ENCODE data around the gene TTPAL. TPM values are rescaled to one million over a fixed set of nuclear protein-coding genes. Genes with fewer than 3 reads are reported as not detected.
A peak's percentile ranks its signal among the peaks of the same experiment; 100 is the strongest.

The TTPAL gene
- total RNA-seq, 8 experiments from 2014 or later, result 7.1 to 18.9 (median 11.9) TPM

GRCh38 chr20:44479643-44480042, 4.0 kb downstream of the TTPAL start:
- in situ Hi-C loops (cut with MboI; ENCODE audit: low pct_unique_long_range_greater_than_20kb in 2 of 9, low sequenced_read_pairs in 9 of 9, unreplicated experiment in 9 of 9), result loop anchor here in 2 of 9 experiments (25.0 kb wide), 1 partner anchor 133 kb away; no protein-coding TSS in a partner anchor
- Histone ChIP-seq H3K4me3 (no peak overlapping the region), H3K4me1 (replicated peaks in 1 of 2) (peaks cover 6 to 7% of the 10 kb centered on the region in 2 donors), H3K27ac (no peak overlapping the region)
- WGBS, 10 experiments, result 54 to 100% (median 89%) methylated on average over 1 to 5 of the region's 5 CpGs; no CpG with 5 or more reads in 4 of the 10 experiments
- no peak for ATAC-seq (replicated peaks in 6 of 8)

- ATAC-seq (replicated peaks in 6 of 8), result no peak
- in situ Hi-C loops (cut with MboI; ENCODE audit: low pct_unique_long_range_greater_than_20kb in 2 of 9, low sequenced_read_pairs in 9 of 9, unreplicated experiment in 9 of 9), result loop anchor here in 2 of 9 experiments (25.0 kb wide), 1 partner anchor 132 kb away; no protein-coding TSS in a partner anchor
- Histone ChIP-seq H3K4me3 (no peak overlapping the region), H3K4me1 (replicated peaks in 1 of 2) (peaks cover 6 to 7% of the 10 kb centered on the region in 2 donors), H3K27ac (no peak overlapping the region)
- WGBS, 10 experiments, result 86 to 100% (median 92%) methylated on average over 1 to 15 of the region's 18 CpGs; no CpG with 5 or more reads in 3 of the 10 experiments
Observed at GRCh38 chr20:44480097-44480496, 4.4 kb downstream of the TTPAL start.

GRCh38 chr20:44481719-44482416, 6.2 kb downstream of the TTPAL start:
- 70 to 100% (median 89%) methylated on average over 1 to 4 of the region's 6 CpGs; no CpG with 5 or more reads in 2 of the 10 experiments for WGBS, 10 experiments
- H3K27ac ChIP-seq, result no peak overlapping the region
- in situ Hi-C loops (cut with MboI; ENCODE audit: low pct_unique_long_range_greater_than_20kb in 2 of 9, low sequenced_read_pairs in 9 of 9, unreplicated experiment in 9 of 9), result loop anchor here in 2 of 9 experiments (25.0 kb wide), 1 partner anchor 130 kb away; no protein-coding TSS in a partner anchor

GRCh38 chr20:44483112-44483511, 7.4 kb downstream of the TTPAL start:
- Histone ChIP-seq H3K4me3 (no peak overlapping the region), H3K4me1 (replicated peaks in 1 of 2) (no peaks in the 10 kb centered on the region), H3K27ac (no peak overlapping the region)
- WGBS, 10 experiments, result 80 to 100% (median 98%) methylated on average over 1 to 3 of the region's 5 CpGs; no CpG with 5 or more reads in 4 of the 10 experiments
- no peak for ATAC-seq (replicated peaks in 6 of 8)
- in situ Hi-C loops (cut with MboI; ENCODE audit: low pct_unique_long_range_greater_than_20kb in 2 of 9, low sequenced_read_pairs in 9 of 9, unreplicated experiment in 9 of 9), result loop anchor here in 2 of 9 experiments (25.0 kb wide), 1 partner anchor 129 kb away; no protein-coding TSS in a partner anchor

More at GRCh38 chr20:44481719-44482416, 6.2 kb downstream of the TTPAL start:
- peaks cover under 1 to 2% of the 10 kb centered on the region in 2 donors for H3K4me1 ChIP-seq (replicated peaks in 1 of 2)
- no peak overlapping the region for H3K4me3 ChIP-seq
- ATAC-seq (replicated peaks in 6 of 8), result no peak

GRCh38 chr20:44485078-44485829, 9.6 kb downstream of the TTPAL start:
- no peak overlapping the region for H3K4me3 ChIP-seq
- no peak overlapping the region for H3K27ac ChIP-seq
- 82 to 100% (median 96%) methylated on average over 1 to 6 of the region's 7 CpGs; no CpG with 5 or more reads in 1 of the 10 experiments for WGBS, 10 experiments
- in situ Hi-C loops (cut with MboI; ENCODE audit: low pct_unique_long_range_greater_than_20kb in 2 of 9, low sequenced_read_pairs in 9 of 9, unreplicated experiment in 9 of 9), result loop anchor here in 2 of 9 experiments (25.0 kb wide), 1 partner anchor 127 kb away; no protein-coding TSS in a partner anchor
- no peaks in the 10 kb centered on the region for H3K4me1 ChIP-seq (replicated peaks in 1 of 2)
- no peak for ATAC-seq (replicated peaks in 6 of 8)

GRCh38 chr20:44485830-44486198, 10.1 kb downstream of the TTPAL start:
- 20 to 100% (median 57%) methylated on average over 1 to 2 of the region's 2 CpGs; no CpG with 5 or more reads in 1 of the 10 experiments for WGBS, 10 experiments
- Histone ChIP-seq H3K27ac (no peak overlapping the region), H3K4me3 (no peak overlapping the region), H3K4me1 (replicated peaks in 1 of 2) (no peaks in the 10 kb centered on the region)
- ATAC-seq (replicated peaks in 6 of 8), result no peak
- in situ Hi-C loops (cut with MboI; ENCODE audit: low pct_unique_long_range_greater_than_20kb in 2 of 9, low sequenced_read_pairs in 9 of 9, unreplicated experiment in 9 of 9), result loop anchor here in 2 of 9 experiments (25.0 kb wide), 1 partner anchor 126 kb away; no protein-coding TSS in a partner anchor

GRCh38 chr20:44488551-44488950, 12.9 kb downstream of the TTPAL start:
- in situ Hi-C loops (cut with MboI; ENCODE audit: low pct_unique_long_range_greater_than_20kb in 2 of 9, low sequenced_read_pairs in 9 of 9, unreplicated experiment in 9 of 9), result loop anchor here in 2 of 9 experiments (25.0 kb wide), 1 partner anchor 124 kb away; no protein-coding TSS in a partner anchor
- Histone ChIP-seq H3K4me3 (no peak overlapping the region), H3K4me1 (replicated peaks in 1 of 2) (no peaks in the 10 kb centered on the region), H3K27ac (no peak overlapping the region)
- ATAC-seq (replicated peaks in 6 of 8), result no peak
- 67 to 100% (median 88%) methylated on average over 1 to 4 of the region's 5 CpGs; no CpG with 5 or more reads in 3 of the 10 experiments for WGBS, 10 experiments

GRCh38 chr20:44489223-44489622, 13.5 kb downstream of the TTPAL start:
- no peak overlapping the region for H3K4me3 ChIP-seq
- in situ Hi-C loops (cut with MboI; ENCODE audit: low pct_unique_long_range_greater_than_20kb in 2 of 9, low sequenced_read_pairs in 9 of 9, unreplicated experiment in 9 of 9), result loop anchor here in 2 of 9 experiments (25.0 kb wide), 1 partner anchor 123 kb away; no protein-coding TSS in a partner anchor

GRCh38 chr20:44489931-44490330, 14.3 kb downstream of the TTPAL start:
- 80 to 100% (median 87%) methylated on average over 1 to 3 of the region's 3 CpGs; no CpG with 5 or more reads in 5 of the 10 experiments for WGBS, 10 experiments
- in situ Hi-C loops (cut with MboI; ENCODE audit: low pct_unique_long_range_greater_than_20kb in 2 of 9, low sequenced_read_pairs in 9 of 9, unreplicated experiment in 9 of 9), result loop anchor here in 2 of 9 experiments (25.0 kb wide), 1 partner anchor 122 kb away; no protein-coding TSS in a partner anchor
- ATAC-seq (replicated peaks in 6 of 8), result no peak
- Histone ChIP-seq H3K27ac (no peak overlapping the region), H3K4me1 (replicated peaks in 1 of 2) (no peaks in the 10 kb centered on the region), H3K4me3 (no peak overlapping the region)

More at GRCh38 chr20:44489223-44489622, 13.5 kb downstream of the TTPAL start:
- H3K4me1 ChIP-seq (replicated peaks in 1 of 2), result no peaks in the 10 kb centered on the region
- ATAC-seq (replicated peaks in 6 of 8), result no peak
- no peak overlapping the region for H3K27ac ChIP-seq
- 79 to 100% (median 84%) methylated on average over 1 to 7 of the region's 9 CpGs; no CpG with 5 or more reads in 2 of the 10 experiments for WGBS, 10 experiments

GRCh38 chr20:44491635-44492395, 16.1 kb downstream of the TTPAL start:
- ATAC-seq (replicated peaks in 6 of 8), result peak in 2 of 8 experiments; percentile 44 to 49
- in situ Hi-C loops (cut with MboI; ENCODE audit: low pct_unique_long_range_greater_than_20kb in 2 of 9, low sequenced_read_pairs in 9 of 9, unreplicated experiment in 9 of 9), result loop anchor here in 2 of 9 experiments (25.0 kb wide), 1 partner anchor 120 kb away; no protein-coding TSS in a partner anchor

GRCh38 chr20:44494266-44494665, 18.6 kb downstream of the TTPAL start:
- ATAC-seq (replicated peaks in 6 of 8), result no peak
- no peaks in the 10 kb centered on the region for H3K4me1 ChIP-seq (replicated peaks in 1 of 2)
- no peak overlapping the region for H3K27ac ChIP-seq
- no peak overlapping the region for H3K4me3 ChIP-seq
- in situ Hi-C loops (cut with MboI; ENCODE audit: low pct_unique_long_range_greater_than_20kb in 2 of 9, low sequenced_read_pairs in 9 of 9, unreplicated experiment in 9 of 9), result loop anchor here in 2 of 9 experiments (25.0 kb wide), 1 partner anchor 118 kb away; no protein-coding TSS in a partner anchor
- 100% methylated on average over 1 of the region's 1 CpG; no CpG with 5 or more reads in 6 of the 10 experiments for WGBS, 10 experiments

More at GRCh38 chr20:44491635-44492395, 16.1 kb downstream of the TTPAL start:
- H3K27ac ChIP-seq, result no peak overlapping the region
- H3K4me3 ChIP-seq, result no peak overlapping the region
- WGBS, 10 experiments, result 0 to 90% (median 53%) methylated on average over 1 to 5 of the region's 5 CpGs; no CpG with 5 or more reads in 3 of the 10 experiments
- no peaks in the 10 kb centered on the region for H3K4me1 ChIP-seq (replicated peaks in 1 of 2)

GRCh38 chr20:44494681-44495080, 19.0 kb downstream of the TTPAL start:
- in situ Hi-C loops (cut with MboI; ENCODE audit: low pct_unique_long_range_greater_than_20kb in 2 of 9, low sequenced_read_pairs in 9 of 9, unreplicated experiment in 9 of 9), result loop anchor here in 2 of 9 experiments (25.0 kb wide), 1 partner anchor 118 kb away; no protein-coding TSS in a partner anchor

More at GRCh38 chr20:44494681-44495080, 19.0 kb downstream of the TTPAL start:
- 10 to 100% (median 74%) methylated on average over 1 to 3 of the region's 3 CpGs; no CpG with 5 or more reads in 4 of the 10 experiments for WGBS, 10 experiments
- no peak overlapping the region for H3K27ac ChIP-seq
- ATAC-seq (replicated peaks in 6 of 8), result peak in 3 of 8 experiments; percentile 69 to 96 (median 70)
- no peak overlapping the region for H3K4me3 ChIP-seq
- H3K4me1 ChIP-seq (replicated peaks in 1 of 2), result no peaks in the 10 kb centered on the region
